ENCODE results near the gene RSBN1. TPM values are rescaled to one million over a fixed set of nuclear protein-coding genes. Genes with fewer than 3 reads are reported as not detected.

Gene RSBN1
- total RNA-seq, 1 experiment from 2014 or later: 15.5 TPM

DNA sequence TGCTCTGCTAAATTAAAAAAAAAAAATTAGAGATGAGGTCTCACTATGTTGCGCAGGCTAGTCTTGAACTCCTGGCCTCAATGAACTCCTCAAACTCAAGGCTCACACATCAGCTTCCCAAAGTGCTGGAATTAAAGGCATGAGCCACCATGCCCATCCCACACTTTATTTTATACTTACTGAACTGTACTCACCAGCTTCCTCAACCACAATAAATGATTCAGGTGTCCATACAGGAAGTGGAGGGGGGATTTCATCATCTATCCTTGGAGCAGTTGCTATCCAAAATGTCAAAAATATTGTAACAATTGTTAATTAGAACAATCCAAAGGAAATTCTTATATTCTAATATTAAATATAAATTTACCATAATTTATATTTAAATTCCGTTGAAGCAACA is 22.4 kb upstream of the RSBN1 start (continued):
- TF ChIP-seq ATF6 (CRISPR knock-in tag; IDR thresholded peaks at IDR 0.05) (no peak), JAZF1 (CRISPR knock-in tag; IDR thresholded peaks at IDR 0.05) (no peak)
- TF ChIP-seq, protein P1, sequence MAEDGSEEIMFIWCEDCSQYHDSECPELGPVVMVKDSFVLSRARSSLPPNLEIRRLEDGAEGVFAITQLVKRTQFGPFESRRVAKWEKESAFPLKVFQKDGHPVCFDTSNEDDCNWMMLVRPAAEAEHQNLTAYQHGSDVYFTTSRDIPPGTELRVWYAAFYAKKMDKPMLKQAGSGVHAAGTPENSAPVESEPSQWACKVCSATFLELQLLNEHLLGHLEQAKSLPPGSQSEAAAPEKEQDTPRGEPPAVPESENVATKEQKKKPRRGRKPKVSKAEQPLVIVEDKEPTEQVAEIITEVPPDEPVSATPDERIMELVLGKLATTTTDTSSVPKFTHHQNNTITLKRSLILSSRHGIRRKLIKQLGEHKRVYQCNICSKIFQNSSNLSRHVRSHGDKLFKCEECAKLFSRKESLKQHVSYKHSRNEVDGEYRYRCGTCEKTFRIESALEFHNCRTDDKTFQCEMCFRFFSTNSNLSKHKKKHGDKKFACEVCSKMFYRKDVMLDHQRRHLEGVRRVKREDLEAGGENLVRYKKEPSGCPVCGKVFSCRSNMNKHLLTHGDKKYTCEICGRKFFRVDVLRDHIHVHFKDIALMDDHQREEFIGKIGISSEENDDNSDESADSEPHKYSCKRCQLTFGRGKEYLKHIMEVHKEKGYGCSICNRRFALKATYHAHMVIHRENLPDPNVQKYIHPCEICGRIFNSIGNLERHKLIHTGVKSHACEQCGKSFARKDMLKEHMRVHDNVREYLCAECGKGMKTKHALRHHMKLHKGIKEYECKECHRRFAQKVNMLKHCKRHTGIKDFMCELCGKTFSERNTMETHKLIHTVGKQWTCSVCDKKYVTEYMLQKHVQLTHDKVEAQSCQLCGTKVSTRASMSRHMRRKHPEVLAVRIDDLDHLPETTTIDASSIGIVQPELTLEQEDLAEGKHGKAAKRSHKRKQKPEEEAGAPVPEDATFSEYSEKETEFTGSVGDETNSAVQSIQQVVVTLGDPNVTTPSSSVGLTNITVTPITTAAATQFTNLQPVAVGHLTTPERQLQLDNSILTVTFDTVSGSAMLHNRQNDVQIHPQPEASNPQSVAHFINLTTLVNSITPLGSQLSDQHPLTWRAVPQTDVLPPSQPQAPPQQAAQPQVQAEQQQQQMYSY (CRISPR knock-in tag; IDR thresholded peaks at IDR 0.05): no peak

GRCh38 chr1:113830039-113830438 is 17.8 kb upstream of the RSBN1 start:
- no peak for ATAC-seq
- CTCF ChIA-PET: no interaction called here

More at GRCh38 chr1:113830039-113830438, 17.8 kb upstream of the RSBN1 start:
- H3K9me3 Mint-ChIP-seq: peaks cover 3% of the 10 kb centered on the region; the same call in 1 of the 2 replicates
- H3K36me3 Mint-ChIP-seq: no peaks in the 10 kb centered on the region
- TF ChIP-seq, protein P2, sequence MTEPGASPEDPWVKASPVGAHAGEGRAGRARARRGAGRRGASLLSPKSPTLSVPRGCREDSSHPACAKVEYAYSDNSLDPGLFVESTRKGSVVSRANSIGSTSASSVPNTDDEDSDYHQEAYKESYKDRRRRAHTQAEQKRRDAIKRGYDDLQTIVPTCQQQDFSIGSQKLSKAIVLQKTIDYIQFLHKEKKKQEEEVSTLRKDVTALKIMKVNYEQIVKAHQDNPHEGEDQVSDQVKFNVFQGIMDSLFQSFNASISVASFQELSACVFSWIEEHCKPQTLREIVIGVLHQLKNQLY (CRISPR knock-in tag; IDR thresholded peaks at IDR 0.05): no peak
- TF ChIP-seq ZNF121 (CRISPR knock-in tag; IDR thresholded peaks at IDR 0.05) (no peak), GTF2I (CRISPR knock-in tag; conservative IDR thresholded peaks at IDR 0.05) (no peak), PREB (CRISPR knock-in tag; IDR thresholded peaks at IDR 0.05; ENCODE audit: borderline replicate concordance) (no peak), ESRRA (CRISPR knock-in tag; IDR thresholded peaks at IDR 0.05; ENCODE audit: borderline replicate concordance) (no peak), PRRX2 (CRISPR knock-in tag; IDR thresholded peaks at IDR 0.05) (no peak), NFE2L1 (CRISPR knock-in tag; IDR thresholded peaks at IDR 0.05) (no peak), RORB (CRISPR knock-in tag; IDR thresholded peaks at IDR 0.05) (no peak), ATF3 (CRISPR knock-in tag; conservative IDR thresholded peaks at IDR 0.05) (no peak), TCF7 (CRISPR knock-in tag; IDR thresholded peaks at IDR 0.05; ENCODE audit: low read depth) (no peak), ZNF396 (CRISPR knock-in tag; IDR thresholded peaks at IDR 0.05; ENCODE audit: borderline replicate concordance) (no peak), ZNF232 (CRISPR knock-in tag; IDR thresholded peaks at IDR 0.05) (no peak), ELF4 (CRISPR knock-in tag; IDR thresholded peaks at IDR 0.05; ENCODE audit: low read depth) (no peak), USF2 (CRISPR knock-in tag; IDR thresholded peaks at IDR 0.05) (no peak), ZNF416 (CRISPR knock-in tag; IDR thresholded peaks at IDR 0.05) (no peak), CTCF (IDR thresholded peaks at IDR 0.05) (no peak)
- TF ChIP-seq, protein P3, sequence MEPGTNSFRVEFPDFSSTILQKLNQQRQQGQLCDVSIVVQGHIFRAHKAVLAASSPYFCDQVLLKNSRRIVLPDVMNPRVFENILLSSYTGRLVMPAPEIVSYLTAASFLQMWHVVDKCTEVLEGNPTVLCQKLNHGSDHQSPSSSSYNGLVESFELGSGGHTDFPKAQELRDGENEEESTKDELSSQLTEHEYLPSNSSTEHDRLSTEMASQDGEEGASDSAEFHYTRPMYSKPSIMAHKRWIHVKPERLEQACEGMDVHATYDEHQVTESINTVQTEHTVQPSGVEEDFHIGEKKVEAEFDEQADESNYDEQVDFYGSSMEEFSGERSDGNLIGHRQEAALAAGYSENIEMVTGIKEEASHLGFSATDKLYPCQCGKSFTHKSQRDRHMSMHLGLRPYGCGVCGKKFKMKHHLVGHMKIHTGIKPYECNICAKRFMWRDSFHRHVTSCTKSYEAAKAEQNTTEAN (CRISPR knock-in tag; IDR thresholded peaks at IDR 0.05): no peak
- POLR2A ChIA-PET: no interaction called here
- no peak overlapping the region for H3K27ac Mint-ChIP-seq
- DNase-seq (ENCODE audit: low spot score): no peak
- H3K4me1 Mint-ChIP-seq: no peaks in the 10 kb centered on the region
- H3K27me3 Mint-ChIP-seq (ENCODE audit: low read depth): peaks cover 8% of the 10 kb centered on the region; the same call in 1 of the 2 replicates
- H3K4me3 Mint-ChIP-seq: no peak overlapping the region
